Astrocyte (in vitro differentiated cells and primary cell): ENCODE data around the gene PRR12. TPM values are rescaled to one million over a fixed set of nuclear protein-coding genes. Genes with fewer than 3 reads are reported as not detected.

Experiments used
- DNase-seq: peaks from one replicate; pipeline ENCODE4 v3.0.0-alpha.2; 2010; ENCODE audit warnings: low read depth
- FAIRE-seq: peaks from 2 replicates; lab custom pipeline; 2011; peaks lifted over from hg19 to GRCh38; lab: Jason Lieb, UNC
- H2AFZ ChIP-seq: 2 replicates; pipeline ENCODE4 v1.6.0; 2012; ENCODE audit warnings: low read depth, low read length, inconsistent platforms
- H3K27ac ChIP-seq: 2 replicates; pipeline ENCODE4 v1.5.1; 2011; ENCODE audit warnings: low read depth, low read length, inconsistent platforms
- H3K27me3 ChIP-seq: 2 replicates; pipeline ENCODE4 v1.6.0; 2011; ENCODE audit warnings: low read length, inconsistent platforms; ENCODE audit not compliant: insufficient read depth
- H3K36me3 ChIP-seq: 2 replicates; pipeline ENCODE4 v1.5.1; 2011; ENCODE audit warnings: low read length, inconsistent platforms; ENCODE audit not compliant: insufficient read depth
- H3K4me1 ChIP-seq: 2 replicates; pipeline ENCODE4 v1.5.1; 2011; ENCODE audit warnings: low read length, inconsistent platforms; ENCODE audit not compliant: insufficient read depth
- H3K4me2 ChIP-seq: 2 replicates; pipeline ENCODE4 v1.6.0; 2012; ENCODE audit warnings: low read length, inconsistent platforms
- H3K4me3 ChIP-seq: 2 replicates; pipeline ENCODE4 v1.5.1; 2011; ENCODE audit warnings: low read depth, mild to moderate bottlenecking, low read length, inconsistent platforms; ENCODE audit not compliant: insufficient read depth
- H3K79me2 ChIP-seq: 2 replicates; pipeline ENCODE4 v1.6.0; 2012; ENCODE audit warnings: mild to moderate bottlenecking, low read length, inconsistent platforms; ENCODE audit not compliant: insufficient read depth
- H3K9ac ChIP-seq: 2 replicates; pipeline ENCODE4 v1.6.0; 2012; ENCODE audit warnings: mild to moderate bottlenecking, low read length, inconsistent platforms
- H3K9me3 ChIP-seq: 2 replicates; pipeline ENCODE4 v1.5.1; 2012; ENCODE audit warnings: low read depth, mild to moderate bottlenecking, low read length, inconsistent platforms; ENCODE audit not compliant: insufficient read depth
- H4K20me1 ChIP-seq: 2 replicates; pipeline ENCODE4 v1.6.0; 2012; ENCODE audit warnings: low read length, inconsistent platforms; ENCODE audit not compliant: insufficient read depth
- H3K27ac Mint-ChIP-seq: one replicate; pipeline ENCODE4 v1.8.0; 2021; ENCODE audit warnings: mild to moderate bottlenecking, mixed read lengths; ENCODE audit not compliant: unreplicated experiment
- H3K27me3 Mint-ChIP-seq: one replicate; pipeline ENCODE4 v1.8.0; 2021; ENCODE audit warnings: low read depth, mixed read lengths; ENCODE audit not compliant: unreplicated experiment
- H3K36me3 Mint-ChIP-seq: one replicate; pipeline ENCODE4 v1.8.0; 2021; ENCODE audit warnings: low read depth, mixed read lengths; ENCODE audit not compliant: unreplicated experiment
- H3K4me1 Mint-ChIP-seq: one replicate; pipeline ENCODE4 v1.8.0; 2021; ENCODE audit warnings: low read depth, mixed read lengths; ENCODE audit not compliant: unreplicated experiment
- H3K4me3 Mint-ChIP-seq: one replicate; pipeline ENCODE4 v1.8.0; 2021; ENCODE audit warnings: mild to moderate bottlenecking, moderate library complexity, mixed read lengths; ENCODE audit not compliant: unreplicated experiment
- H3K9me3 Mint-ChIP-seq: one replicate; pipeline ENCODE4 v1.8.0; 2021; ENCODE audit warnings: mild to moderate bottlenecking, mixed read lengths; ENCODE audit not compliant: unreplicated experiment
- CTCF ChIP-seq: IDR thresholded peaks from 2 replicates; pipeline ENCODE4 v1.5.1; 2011; ENCODE audit warnings: low read depth, mild to moderate bottlenecking, inconsistent platforms, low read length, moderate library complexity; ENCODE audit not compliant: insufficient read depth
- EZH2 ChIP-seq: IDR thresholded peaks from 2 replicates; pipeline ENCODE4 v1.6.1; 2012; ENCODE audit warnings: mild to moderate bottlenecking, low read length, inconsistent platforms; ENCODE audit not compliant: insufficient read depth
- total RNA-seq: library from RNA; stranded (reverse); gene quantifications from 2 replicates; pipeline ENCODE4 v1.2.1, GENCODE V29; 2021

The PRR12 gene
- total RNA-seq, 1 donor from 2014 or later = 29.7 TPM

- no peak overlapping the region for H3K4me3 ChIP-seq
- Mint-ChIP-seq H3K36me3 (peaks cover 19% of the 10 kb centered on the region), H3K4me1 (no peaks in the 10 kb centered on the region), H3K9me3 (no peaks in the 10 kb centered on the region), H3K4me3 (no peak overlapping the region), H3K27me3 (no peaks in the 10 kb centered on the region), H3K27ac (no peak overlapping the region)
- DNase-seq (no peak), FAIRE-seq (no peak)
- H3K9me3 ChIP-seq = peaks cover 4% of the 10 kb centered on the region
- H2AFZ ChIP-seq = no peak overlapping the region
- peaks cover 17% of the 10 kb centered on the region for H3K79me2 ChIP-seq
- TF ChIP-seq CTCF = no peak
- TF ChIP-seq EZH2 = no peak
- no peaks in the 10 kb centered on the region for H3K4me1 ChIP-seq
- no peak overlapping the region for H3K9ac ChIP-seq
- H3K27ac ChIP-seq = no peak overlapping the region
- peaks cover 21% of the 10 kb centered on the region for H3K36me3 ChIP-seq
- H3K27me3 ChIP-seq = no peaks in the 10 kb centered on the region
- H4K20me1 ChIP-seq = peaks cover 63% of the 10 kb centered on the region
- H3K4me2 ChIP-seq = no peak overlapping the region
Observed at GRCh38 chr19:49656456-49657109, 65.6 kb downstream of the PRR12 start.

GRCh38 chr19:49657493-49658138 lies 66.6 kb downstream of the PRR12 start:
- no peak overlapping the region for H3K4me3 ChIP-seq
- Mint-ChIP-seq H3K36me3 (peaks cover 19% of the 10 kb centered on the region), H3K27ac (no peak overlapping the region), H3K4me3 (no peak overlapping the region), H3K4me1 (no peaks in the 10 kb centered on the region), H3K27me3 (no peaks in the 10 kb centered on the region), H3K9me3 (no peaks in the 10 kb centered on the region)
- peaks cover 4% of the 10 kb centered on the region for H3K9me3 ChIP-seq
- no peaks in the 10 kb centered on the region for H3K4me1 ChIP-seq
- peaks cover 65% of the 10 kb centered on the region for H4K20me1 ChIP-seq
- no peak overlapping the region for H3K27ac ChIP-seq
- no peak overlapping the region for H3K4me2 ChIP-seq
- peaks cover 25% of the 10 kb centered on the region for H3K36me3 ChIP-seq
- no peak overlapping the region for H3K9ac ChIP-seq
- no peaks in the 10 kb centered on the region for H3K27me3 ChIP-seq
- H2AFZ ChIP-seq = no peak overlapping the region
- DNase-seq (no peak), FAIRE-seq (no peak)
- TF ChIP-seq EZH2 = no peak
- no peak for TF ChIP-seq CTCF
- peaks cover 15% of the 10 kb centered on the region for H3K79me2 ChIP-seq

GRCh38 chr19:49658139-49658517 lies 67.1 kb downstream of the PRR12 start:
- Mint-ChIP-seq H3K4me3 (no peak overlapping the region), H3K36me3 (peaks cover 24% of the 10 kb centered on the region), H3K27ac (no peak overlapping the region), H3K27me3 (no peaks in the 10 kb centered on the region), H3K9me3 (no peaks in the 10 kb centered on the region), H3K4me1 (no peaks in the 10 kb centered on the region)
- FAIRE-seq (no peak), DNase-seq (no peak)
- peaks cover 4% of the 10 kb centered on the region for H3K9me3 ChIP-seq
- H3K27ac ChIP-seq = no peak overlapping the region
- H3K79me2 ChIP-seq = peaks cover 16% of the 10 kb centered on the region
- TF ChIP-seq CTCF (no peak), EZH2 (no peak)
- peaks cover 65% of the 10 kb centered on the region for H4K20me1 ChIP-seq
- H3K4me3 ChIP-seq = no peak overlapping the region
- H3K9ac ChIP-seq = no peak overlapping the region
- no peaks in the 10 kb centered on the region for H3K27me3 ChIP-seq
- no peaks in the 10 kb centered on the region for H3K4me1 ChIP-seq
- H3K4me2 ChIP-seq = no peak overlapping the region
- no peak overlapping the region for H2AFZ ChIP-seq
- H3K36me3 ChIP-seq = peaks cover 29% of the 10 kb centered on the region
